ENCODE data around the gene SLC38A7. TPM values are rescaled to one million over a fixed set of nuclear protein-coding genes. Genes with fewer than 3 reads are reported as not detected.
A peak's percentile ranks its signal among the peaks of the same experiment; 100 is the strongest.
"Not testable (repeated sequence)": the region's sequence is repeated elsewhere in the genome, so short reads cannot be mapped to it uniquely, and the experiment has no call there.

The SLC38A7 gene
- total RNA-seq = 17.9 TPM

- DNase-seq = peak; percentile 88
These were observed at the start of gene SLC38A7 for GRCh38 chr16:58684354-58685083. SLC38A7 (minus strand) TSS chr16:58684770; CDS start chr16:58680126, 4,644 bp downstream.

GRCh38 chr16:58733671-58734458, 49.3 kb upstream of the SLC38A7 start, which contains the start of gene GOT2:
GOT2 (minus strand) TSS chr16:58734316; CDS start chr16:58734228, 88 bp downstream.
- DNase-seq = peak; percentile 82

GRCh38 chr16:58733248-58733670, 48.7 kb upstream of the SLC38A7 start:
- no peak for DNase-seq

GRCh38 chr16:58732545-58733247, 48.1 kb upstream of the SLC38A7 start:
- no peak for DNase-seq

GRCh38 chr16:58730724-58731370, 46.3 kb upstream of the SLC38A7 start:
- DNase-seq = no peak

- DNase-seq = no peak
These were observed 43.4 kb upstream of the SLC38A7 start for GRCh38 chr16:58727796-58728568.

- DNase-seq = no peak
These were observed 42.6 kb upstream of the SLC38A7 start for GRCh38 chr16:58727028-58727781.

GRCh38 chr16:58723109-58723508, 38.5 kb upstream of the SLC38A7 start:
- DNase-seq = no peak

- no peak for DNase-seq
These were observed 33.4 kb upstream of the SLC38A7 start for GRCh38 chr16:58717994-58718393.

- DNase-seq = no peak
These were observed 31.9 kb upstream of the SLC38A7 start for GRCh38 chr16:58716468-58716867.

GRCh38 chr16:58713742-58714141, 29.2 kb upstream of the SLC38A7 start:
- DNase-seq = no peak

GRCh38 chr16:58709333-58709732, 24.8 kb upstream of the SLC38A7 start:
- DNase-seq = no peak

- no peak for DNase-seq
These were observed 14.6 kb upstream of the SLC38A7 start for GRCh38 chr16:58699151-58699550.

GRCh38 chr16:58695368-58695767, 10.8 kb upstream of the SLC38A7 start:
- DNase-seq = no peak

- DNase-seq = no peak
These were observed 7.9 kb upstream of the SLC38A7 start for GRCh38 chr16:58692450-58692849.

- not testable (repeated sequence) for DNase-seq
These were observed 2.6 kb upstream of the SLC38A7 start for GRCh38 chr16:58686985-58687706.

- DNase-seq = no peak
These were observed 497 bp upstream of the SLC38A7 start for GRCh38 chr16:58685084-58685449.

GRCh38 chr16:58684001-58684353, 593 bp downstream of the SLC38A7 start:
- DNase-seq = no peak

- no peak for DNase-seq
These were observed 4.8 kb downstream of the SLC38A7 start for GRCh38 chr16:58679763-58680162.

- DNase-seq = peak; percentile 14
These were observed 5.9 kb downstream of the SLC38A7 start for GRCh38 chr16:58678716-58679115.

Measured in occipital lobe (tissue), 2 donors.